Peyer's patch (tissue), 4 donors: Measurements from ENCODE around the gene NBL1. TPM values are rescaled to one million over a fixed set of nuclear protein-coding genes. Genes with fewer than 3 reads are reported as not detected.

ENCODE experiments used
- DNase-seq, 3 donors: peaks; one replicate each; pipeline ENCODE4 v3.0.0-alpha.2; 2017 to 2019
- H3K27ac ChIP-seq, 4 donors: fragments of 200-600 bp; sonication (generic); one replicate each; pipeline ENCODE4 v1.5.1; 2016 to 2019
- H3K27me3 ChIP-seq, 2 donors: fragments of 200-600 bp; sonication (generic); one replicate each; pipeline ENCODE4 v1.5.1; 2019
- H3K36me3 ChIP-seq, 3 donors: fragments of 200-600 bp; sonication (generic); one replicate each; pipeline ENCODE4 v1.5.1; 2016 to 2019
- H3K4me1 ChIP-seq, 4 donors: fragments of 200-600 bp; sonication (generic); one replicate each; pipeline ENCODE4 v1.5.1; 2016 to 2019
- H3K4me3 ChIP-seq, 4 donors: fragments of 200-600 bp; sonication (generic); 1 replicate in 3 of 4; 2 replicates in 1 of 4; pipeline ENCODE4 v1.5.1; 2016 to 2019; ENCODE audit warnings: mild to moderate bottlenecking in 1 of 4
- H3K9me3 ChIP-seq, 4 donors: fragments of 200-600 bp; sonication (generic); one replicate each; pipeline ENCODE4 v1.5.1; 2016 to 2019; ENCODE audit warnings: mild to moderate bottlenecking in 1 of 4
- POLR2A ChIP-seq, 2 donors: fragments of 450-650 bp; IDR thresholded peaks; one replicate each; pipeline ENCODE4 v1.5.1; 2017; ENCODE audit warnings: antibody characterized with exemption in 2 of 2, mild to moderate bottlenecking in 2 of 2, moderate library complexity in 2 of 2
- total RNA-seq, 4 donors: library from RNA; depleted of rRNA; stranded (reverse); fragments of >200 nt; gene quantifications; one replicate each; pipeline ENCODE4 v1.1.0, GENCODE V29; 2016
- TF ChIP-seq, protein P1 (sequence below), 6 experiments: fragments of 450-650 bp in 4 of 6; fragments of 200-600 bp in 2 of 6; sonication (generic) in 1 of 6; IDR thresholded peaks; one replicate each; pipeline ENCODE4 v1.5.1; 2017 to 2019; ENCODE audit warnings: antibody characterized with exemption in 6 of 6, mild to moderate bottlenecking in 3 of 6, moderate library complexity in 1 of 6

The NBL1 gene
- total RNA-seq, 4 donors from 2014 or later = 187 to 348 (median 289) TPM

- Histone ChIP-seq H3K4me3 (no peak overlapping the region), H3K9me3 (no peaks in the 10 kb centered on the region), H3K27me3 (no peaks in the 10 kb centered on the region), H3K4me1 (no peaks in the 10 kb centered on the region), H3K27ac (no peak overlapping the region), H3K36me3 (no peaks in the 10 kb centered on the region)
- no peak for TF ChIP-seq POLR2A (IDR thresholded peaks at IDR 0.05)
- TF ChIP-seq, protein P1, sequence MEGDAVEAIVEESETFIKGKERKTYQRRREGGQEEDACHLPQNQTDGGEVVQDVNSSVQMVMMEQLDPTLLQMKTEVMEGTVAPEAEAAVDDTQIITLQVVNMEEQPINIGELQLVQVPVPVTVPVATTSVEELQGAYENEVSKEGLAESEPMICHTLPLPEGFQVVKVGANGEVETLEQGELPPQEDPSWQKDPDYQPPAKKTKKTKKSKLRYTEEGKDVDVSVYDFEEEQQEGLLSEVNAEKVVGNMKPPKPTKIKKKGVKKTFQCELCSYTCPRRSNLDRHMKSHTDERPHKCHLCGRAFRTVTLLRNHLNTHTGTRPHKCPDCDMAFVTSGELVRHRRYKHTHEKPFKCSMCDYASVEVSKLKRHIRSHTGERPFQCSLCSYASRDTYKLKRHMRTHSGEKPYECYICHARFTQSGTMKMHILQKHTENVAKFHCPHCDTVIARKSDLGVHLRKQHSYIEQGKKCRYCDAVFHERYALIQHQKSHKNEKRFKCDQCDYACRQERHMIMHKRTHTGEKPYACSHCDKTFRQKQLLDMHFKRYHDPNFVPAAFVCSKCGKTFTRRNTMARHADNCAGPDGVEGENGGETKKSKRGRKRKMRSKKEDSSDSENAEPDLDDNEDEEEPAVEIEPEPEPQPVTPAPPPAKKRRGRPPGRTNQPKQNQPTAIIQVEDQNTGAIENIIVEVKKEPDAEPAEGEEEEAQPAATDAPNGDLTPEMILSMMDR (IDR thresholded peaks at IDR 0.05) = no peak
- DNase-seq = no peak
Observed at GRCh38 chr1:19678931-19679453, 34.9 kb downstream of the NBL1 start.

DNA sequence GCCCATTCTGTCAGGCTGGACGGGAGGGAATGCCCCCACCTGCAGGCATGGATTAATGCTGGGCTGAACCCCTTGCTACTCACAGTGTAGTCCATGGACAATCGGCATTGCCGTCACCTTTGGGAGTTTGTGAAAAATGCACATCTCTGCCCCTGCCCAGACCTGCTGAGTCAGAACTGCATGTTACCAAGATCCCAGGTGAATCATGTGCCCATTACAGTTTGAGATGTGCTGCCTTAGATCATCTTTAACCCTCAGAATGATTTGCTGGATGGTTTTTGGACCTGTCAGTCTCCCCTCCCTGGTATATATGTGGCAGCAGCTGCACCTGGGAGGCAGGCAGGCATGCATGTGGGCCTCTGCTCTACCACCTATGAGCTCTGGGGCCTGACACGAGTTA, 35.6 kb downstream of the NBL1 start:
- Histone ChIP-seq H3K9me3 (no peaks in the 10 kb centered on the region), H3K27me3 (no peaks in the 10 kb centered on the region), H3K4me1 (no peaks in the 10 kb centered on the region), H3K27ac (no peak overlapping the region), H3K4me3 (no peak overlapping the region), H3K36me3 (no peaks in the 10 kb centered on the region)
- no peak for TF ChIP-seq POLR2A (IDR thresholded peaks at IDR 0.05)
- TF ChIP-seq, protein P1 (IDR thresholded peaks at IDR 0.05) = no peak
- no peak for DNase-seq

DNA sequence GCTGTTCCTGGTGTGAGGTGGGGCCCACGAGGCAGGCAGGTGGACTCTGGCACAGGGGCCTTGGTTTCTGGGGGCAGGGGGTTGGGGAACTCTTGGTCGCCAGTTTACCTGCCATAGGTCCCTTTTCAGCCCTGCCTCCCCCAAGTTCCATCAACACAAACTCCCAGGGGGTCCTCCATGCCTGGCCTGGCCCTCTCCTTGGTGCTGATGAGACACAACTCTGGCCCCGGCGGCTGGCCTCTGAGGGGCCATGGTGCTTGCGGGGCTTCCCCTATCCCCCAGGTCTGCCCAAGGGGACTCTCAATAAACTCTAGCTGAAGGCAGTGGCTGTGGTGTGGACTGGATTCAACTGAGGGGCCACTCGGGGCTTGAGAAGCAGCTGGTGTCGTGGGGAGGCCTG, 36.5 kb downstream of the NBL1 start:
- H3K36me3 ChIP-seq = no peaks in the 10 kb centered on the region

DNA sequence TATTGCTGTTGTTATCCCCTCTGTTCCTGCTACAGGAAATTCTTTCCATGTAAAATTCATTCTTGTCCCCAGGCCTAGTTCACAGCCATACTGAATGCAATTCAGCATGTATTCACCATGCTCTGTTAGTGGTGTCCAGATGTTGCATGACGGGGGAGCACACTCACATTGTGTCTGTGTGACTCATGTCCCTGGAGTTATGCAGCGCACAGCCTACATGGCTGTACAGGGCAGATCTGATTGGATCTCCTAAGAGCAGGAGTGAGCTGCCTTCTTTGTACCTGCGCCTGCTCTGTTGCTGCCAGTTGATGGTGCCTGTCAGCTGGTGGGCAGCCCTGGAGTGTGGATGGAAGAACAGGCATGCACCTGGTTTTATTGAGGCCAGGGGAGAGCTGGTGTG, 38.1 kb downstream of the NBL1 start:
- no peaks in the 10 kb centered on the region for H3K27me3 ChIP-seq
- peaks cover 0 to 6% (median 0%) of the 10 kb centered on the region in 3 donors for H3K36me3 ChIP-seq
- H3K4me3 ChIP-seq = no peak overlapping the region
- no peak for TF ChIP-seq POLR2A (IDR thresholded peaks at IDR 0.05)
- TF ChIP-seq, protein P1 (IDR thresholded peaks at IDR 0.05) = no peak
- H3K4me1 ChIP-seq = no peaks in the 10 kb centered on the region
- no peaks in the 10 kb centered on the region for H3K9me3 ChIP-seq
- no peak for DNase-seq
- no peak overlapping the region for H3K27ac ChIP-seq

More for the DNA sequence above, 36.5 kb downstream of the NBL1 start:
- Histone ChIP-seq H3K4me1 (no peaks in the 10 kb centered on the region), H3K27ac (no peak overlapping the region), H3K27me3 (no peaks in the 10 kb centered on the region), H3K9me3 (no peaks in the 10 kb centered on the region), H3K4me3 (no peak overlapping the region)
- TF ChIP-seq POLR2A (IDR thresholded peaks at IDR 0.05) = no peak
- TF ChIP-seq, protein P1 (IDR thresholded peaks at IDR 0.05) = no peak
- DNase-seq = no peak

DNA sequence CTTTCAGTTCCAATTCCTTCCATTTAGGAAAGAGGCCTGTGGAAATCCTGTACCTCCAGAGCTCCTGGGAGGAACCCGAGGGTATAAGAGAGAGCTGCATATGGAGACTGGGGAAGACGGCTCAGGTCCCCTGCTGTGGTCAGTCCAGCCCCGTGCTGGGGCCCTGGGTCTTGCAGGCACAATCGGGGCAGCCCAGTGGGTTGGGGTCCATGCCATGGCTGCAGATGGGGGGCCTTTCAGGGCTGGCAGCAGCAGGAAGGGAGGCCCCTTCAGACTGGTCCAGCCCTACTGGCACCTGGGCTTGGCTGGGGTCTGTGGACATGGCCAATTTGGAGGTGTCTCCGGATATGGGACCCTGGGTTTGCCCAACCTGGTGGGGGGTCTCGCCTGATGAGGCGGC, 38.8 kb downstream of the NBL1 start:
- Histone ChIP-seq H3K4me3 (no peak overlapping the region), H3K27me3 (no peaks in the 10 kb centered on the region), H3K36me3 (peaks cover 0 to 8% (median 0%) of the 10 kb centered on the region in 3 donors), H3K4me1 (no peaks in the 10 kb centered on the region), H3K9me3 (no peaks in the 10 kb centered on the region), H3K27ac (no peak overlapping the region)
- TF ChIP-seq, protein P1 (IDR thresholded peaks at IDR 0.05) = no peak
- TF ChIP-seq POLR2A (IDR thresholded peaks at IDR 0.05) = no peak
- DNase-seq = no peak

DNA sequence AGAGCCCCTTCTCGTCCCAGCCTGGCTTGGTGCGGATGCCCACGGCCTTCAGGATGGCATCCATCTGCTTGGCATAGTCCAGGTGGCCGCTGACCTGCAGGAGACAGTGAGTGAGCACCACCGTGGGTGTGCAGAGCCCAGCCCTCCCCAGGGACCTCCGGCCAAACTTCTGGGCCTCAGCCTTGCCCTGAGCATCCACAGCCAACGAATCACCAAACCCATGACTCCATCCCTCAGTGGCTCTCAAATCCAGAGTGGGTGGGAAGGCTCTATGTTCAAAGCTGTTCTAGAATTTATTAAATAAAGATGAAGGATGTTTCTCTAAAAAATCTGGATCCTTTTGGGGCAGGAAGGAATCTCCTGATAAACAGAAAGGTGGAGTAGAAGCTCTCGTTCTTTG, 39.2 kb downstream of the NBL1 start:
- Histone ChIP-seq H3K27ac (no peak overlapping the region), H3K4me3 (no peak overlapping the region), H3K4me1 (no peaks in the 10 kb centered on the region), H3K36me3 (peaks cover 0 to 8% (median 0%) of the 10 kb centered on the region in 3 donors), H3K27me3 (no peaks in the 10 kb centered on the region), H3K9me3 (no peaks in the 10 kb centered on the region)
- TF ChIP-seq, protein P1 (IDR thresholded peaks at IDR 0.05) = no peak
- no peak for TF ChIP-seq POLR2A (IDR thresholded peaks at IDR 0.05)
- DNase-seq = no peak
